GM23338 (cell line): ENCODE results near the gene RHOF. TPM values are rescaled to one million over a fixed set of nuclear protein-coding genes. Genes with fewer than 3 reads are reported as not detected.

ENCODE experiments used
- polyA plus RNA-seq: library from polyadenylated mRNA; unstranded; fragments of >200 nt; fragmentation: Nextera tagmentation; extraction: Ambion mirVana; gene quantifications from 2 replicates; pipeline ENCODE4 v1.2.1, GENCODE V29; 2016
- total RNA-seq: library from RNA; depleted of rRNA; stranded (reverse); fragments of >200 nt; shearing (Covaris generic); gene quantifications from 2 replicates; pipeline ENCODE4 v1.2.3, GENCODE V29; 2014; rRNA removed

The RHOF gene
- total and polyA plus RNA-seq, 2 experiments from 2014 or later = 10.5 to 53.4 TPM

Other genes starting within 250 kb of the RHOF start
- 137 and 161 TPM in 2 replicates for gene KDM2B, start 212.7 kb downstream of the RHOF start, total RNA-seq
- gene KDM2B, start 212.7 kb downstream of the RHOF start, polyA plus RNA-seq = 59.4 and 64.4 TPM in 2 replicates
- 31.0 and 32.0 TPM in 2 replicates for gene ORAI1, start 167.2 kb downstream of the RHOF start, total RNA-seq
- 22.2 and 23.7 TPM in 2 replicates for gene ORAI1, start 167.2 kb downstream of the RHOF start, polyA plus RNA-seq
- 0.14 and 0.47 TPM in 2 replicates for gene MORN3, start 124.0 kb downstream of the RHOF start, total RNA-seq
- 0.36 and 1.5 TPM in 2 replicates for gene MORN3, start 124.0 kb downstream of the RHOF start, polyA plus RNA-seq
- 30.4 and 36.0 TPM in 2 replicates for gene TMEM120B, start 80.9 kb downstream of the RHOF start, total RNA-seq
- 11.2 and 15.0 TPM in 2 replicates for gene TMEM120B, start 80.9 kb downstream of the RHOF start, polyA plus RNA-seq
- gene SETD1B, start 10.3 kb upstream of the RHOF start, total RNA-seq = 8.7 and 8.9 TPM in 2 replicates
- gene SETD1B, start 10.3 kb upstream of the RHOF start, polyA plus RNA-seq = 3.1 and 3.4 TPM in 2 replicates
- gene HPD, start 65.2 kb upstream of the RHOF start, total RNA-seq = not detected in 2 replicates
- gene HPD, start 65.2 kb upstream of the RHOF start, polyA plus RNA-seq = 0.21 TPM in 1 of 2 replicates, not detected in the other
- gene PSMD9, start 95.1 kb upstream of the RHOF start, total RNA-seq = 36.3 and 48.2 TPM in 2 replicates
- gene PSMD9, start 95.1 kb upstream of the RHOF start, polyA plus RNA-seq = 28.1 and 32.7 TPM in 2 replicates
- 1.6 and 2.5 TPM in 2 replicates for gene CFAP251, start 124.9 kb upstream of the RHOF start, total RNA-seq
- gene CFAP251, start 124.9 kb upstream of the RHOF start, polyA plus RNA-seq = 0.70 and 1.4 TPM in 2 replicates
- gene BCL7A, start 228.2 kb upstream of the RHOF start, total RNA-seq = 9.9 and 12.7 TPM in 2 replicates
- 14.9 and 18.0 TPM in 2 replicates for gene BCL7A, start 228.2 kb upstream of the RHOF start, polyA plus RNA-seq